Hepatocyte (in vitro differentiated cells): ENCODE data around the gene ZNF443.

Experiments used
- CTCF ChIP-seq: fragments of 200-600 bp; sonication (generic); IDR thresholded peaks from 2 replicates; pipeline ENCODE4 v1.5.1; 2016; ENCODE audit warnings: antibody characterized with exemption, mild to moderate bottlenecking; ENCODE audit not compliant: poor library complexity
- EZH2 ChIP-seq: fragments of 200-600 bp; sonication (generic); IDR thresholded peaks from 2 replicates; pipeline ENCODE4 v1.6.1; 2016; ENCODE audit warnings: antibody characterized with exemption, mild to moderate bottlenecking, borderline replicate concordance

DNA sequence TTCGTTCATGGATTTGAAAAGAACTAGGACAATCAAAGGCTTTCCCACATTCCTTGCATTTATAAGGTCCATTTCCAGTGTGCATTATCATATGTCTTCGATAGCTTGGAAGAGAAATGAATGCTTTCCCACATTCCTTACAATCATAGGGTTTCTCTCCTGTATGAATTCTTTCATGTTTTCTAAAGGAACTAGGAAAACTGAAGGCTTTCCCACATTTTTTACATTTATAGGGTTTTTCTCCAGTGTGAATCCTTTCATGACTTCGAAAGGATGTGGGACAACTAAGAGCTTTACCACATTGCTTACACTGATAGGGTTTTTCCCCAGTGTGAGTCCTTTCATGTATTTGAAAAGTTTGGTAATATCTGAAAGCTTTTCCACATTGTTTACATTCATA is 23.9 kb upstream of the ZNF443 start:
- no peak for TF ChIP-seq CTCF
- TF ChIP-seq EZH2 = no peak
